Activated CD4-positive, alpha-beta T cell treated with anti-CD3 and anti-CD28 coated beads, Interleukin-2, amount 10 ng/mL, durations not matched to agents 7 days and 5 days (primary cell): Measurements from ENCODE around the gene REPIN1. TPM values are rescaled to one million over a fixed set of nuclear protein-coding genes. Genes with fewer than 3 reads are reported as not detected.
"Not testable (repeated sequence)": the region's sequence is repeated elsewhere in the genome, so short reads cannot be mapped to it uniquely, and the experiment has no call there.

Source experiments
- CTCF ChIA-PET: fragments of 350-600 bp; sonication (Branson Sonifier 250); formaldehyde crosslinking; loops from one replicate; lab custom pipeline; 2021; ENCODE audit warnings: antibody characterized with exemption; lab: Charles Lee
- POLR2A ChIA-PET: fragments of 350-600 bp; sonication (Branson Sonifier 250); formaldehyde crosslinking; loops from one replicate; lab custom pipeline; 2021; ENCODE audit warnings: antibody characterized with exemption; lab: Charles Lee
- DNase-seq: peaks from one replicate; pipeline ENCODE4 v3.0.0-alpha.2; 2020
- H3K27ac Mint-ChIP-seq: one replicate; pipeline ENCODE4 v1.8.0; 2021; ENCODE audit warnings: mild to moderate bottlenecking, moderate library complexity, mixed read lengths
- H3K27me3 Mint-ChIP-seq: one replicate; pipeline ENCODE4 v1.8.0; 2021; ENCODE audit warnings: mixed read lengths
- H3K36me3 Mint-ChIP-seq: one replicate; pipeline ENCODE4 v1.8.0; 2021; ENCODE audit warnings: low read depth, mixed read lengths
- H3K4me1 Mint-ChIP-seq: one replicate; pipeline ENCODE4 v1.8.0; 2021; ENCODE audit warnings: mixed read lengths
- H3K4me3 Mint-ChIP-seq: one replicate; pipeline ENCODE4 v1.8.0; 2021; ENCODE audit warnings: mild to moderate bottlenecking, moderate library complexity, mixed read lengths
- H3K9me3 Mint-ChIP-seq: one replicate; pipeline ENCODE4 v1.8.0; 2021; ENCODE audit warnings: mixed read lengths
- total RNA-seq, 2 experiments: library from RNA; stranded (reverse); gene quantifications; one replicate each; pipeline ENCODE4 v1.2.3, GENCODE V29; 2021

Gene REPIN1
- total RNA-seq, 2 experiments from 2014 or later: 45.1 to 54.6 TPM

DNA sequence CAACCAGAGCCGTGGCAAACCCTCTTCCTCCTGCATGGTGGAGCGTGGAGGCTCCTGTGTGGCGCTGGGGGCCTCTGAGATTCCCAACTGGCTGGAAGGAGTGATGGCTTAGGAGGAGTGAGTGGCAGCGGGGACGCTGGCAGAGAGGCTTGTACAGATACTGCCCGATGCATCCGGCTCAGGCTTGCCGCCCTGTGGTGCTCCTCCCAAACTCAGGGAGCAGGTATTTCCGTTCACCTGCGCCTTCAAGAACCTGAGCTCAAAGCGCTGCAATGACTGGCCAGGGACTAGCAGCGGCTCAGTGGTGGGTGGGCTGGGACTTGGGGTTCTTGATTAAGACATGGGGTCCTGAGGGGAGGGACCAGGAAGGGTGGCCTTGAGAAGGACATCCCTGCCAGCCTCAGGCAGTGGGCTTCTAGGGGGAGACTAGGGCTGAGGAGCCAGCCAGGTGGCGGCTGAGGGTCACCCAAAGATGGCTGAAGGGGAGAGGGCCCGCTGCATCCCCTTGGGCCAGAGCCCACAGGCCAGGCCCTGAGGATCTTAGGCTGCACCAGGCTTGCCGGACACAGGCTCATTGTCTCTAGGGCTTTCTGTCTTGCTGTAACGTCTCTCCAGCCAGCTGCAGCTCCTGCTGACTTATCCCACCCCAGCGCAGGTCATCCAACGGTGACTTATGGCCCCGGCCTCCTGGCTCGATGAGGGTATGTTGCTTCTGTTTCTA is 13.7 kb downstream of the REPIN1 start:
- Mint-ChIP-seq H3K4me3 (no peak overlapping the region), H3K27ac (peak overlapping the region; percentile 31), H3K36me3 (no peaks in the 10 kb centered on the region), H3K4me1 (peaks cover 34% of the 10 kb centered on the region), H3K9me3 (no peaks in the 10 kb centered on the region), H3K27me3 (no peaks in the 10 kb centered on the region)
- ChIA-PET CTCF (no interaction called here), POLR2A (no interaction called here)
- DNase-seq: no peak

DNA sequence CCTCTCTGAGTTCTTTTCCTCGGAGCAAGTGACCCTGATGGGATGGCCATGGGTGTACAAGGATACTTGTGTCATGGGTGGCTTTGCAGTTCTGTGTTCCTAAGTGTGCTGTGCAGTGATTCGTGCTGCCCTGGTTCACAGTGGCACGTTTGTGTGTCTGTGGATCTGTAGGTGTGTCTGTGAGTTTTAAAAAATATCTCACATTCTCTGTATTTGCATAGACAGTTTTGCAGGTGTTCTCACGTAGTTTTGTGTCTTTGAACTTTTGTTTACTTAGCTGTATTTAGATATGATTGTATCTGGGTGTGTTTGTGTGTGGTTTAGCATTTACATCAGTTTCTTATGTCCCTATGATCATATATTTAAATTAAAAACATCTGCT is 14.2 kb downstream of the REPIN1 start:
- CTCF ChIA-PET: interaction anchor here (1.5 kb wide), 1 partner anchor 19 kb away, joined by 3 read pairs; no protein-coding TSS in a partner anchor
- no peaks in the 10 kb centered on the region for H3K9me3 Mint-ChIP-seq
- H3K4me1 Mint-ChIP-seq: peaks cover 28% of the 10 kb centered on the region
- POLR2A ChIA-PET: no interaction called here
- H3K4me3 Mint-ChIP-seq: no peak overlapping the region
- DNase-seq: no peak
- H3K36me3 Mint-ChIP-seq: no peaks in the 10 kb centered on the region
- no peaks in the 10 kb centered on the region for H3K27me3 Mint-ChIP-seq
- H3K27ac Mint-ChIP-seq: no peak overlapping the region

GRCh38 chr7:150383710-150384397 is 15.2 kb downstream of the REPIN1 start:
- ChIA-PET CTCF (interaction anchor here (0.6 to 1.7 kb wide), 4 partner anchors 18 to 30 kb away, joined by 3 to 5 read pairs (median 3); no protein-coding TSS in a partner anchor), POLR2A (no interaction called here)
- no peaks in the 10 kb centered on the region for H3K36me3 Mint-ChIP-seq
- no peak overlapping the region for H3K27ac Mint-ChIP-seq
- H3K4me1 Mint-ChIP-seq: peaks cover 21% of the 10 kb centered on the region
- no peak for DNase-seq
- no peak overlapping the region for H3K4me3 Mint-ChIP-seq
- no peaks in the 10 kb centered on the region for H3K9me3 Mint-ChIP-seq
- H3K27me3 Mint-ChIP-seq: no peaks in the 10 kb centered on the region

GRCh38 chr7:150384406-150385301 is 16.0 kb downstream of the REPIN1 start:
- Mint-ChIP-seq H3K27ac (no peak overlapping the region), H3K36me3 (no peaks in the 10 kb centered on the region), H3K4me3 (no peak overlapping the region), H3K9me3 (no peaks in the 10 kb centered on the region), H3K27me3 (no peaks in the 10 kb centered on the region), H3K4me1 (peaks cover 20% of the 10 kb centered on the region)
- DNase-seq: no peak
- ChIA-PET CTCF (interaction anchor here (0.9 to 1.7 kb wide), 5 partner anchors 13 to 22 kb away, joined by 3 to 7 read pairs (median 3); no protein-coding TSS in a partner anchor), POLR2A (no interaction called here)

- no peaks in the 10 kb centered on the region for H3K36me3 Mint-ChIP-seq
- ChIA-PET CTCF (interaction anchor here (1.3 to 1.6 kb wide), 2 partner anchors 14 to 17 kb away, joined by 3 to 7 read pairs; no protein-coding TSS in a partner anchor), POLR2A (no interaction called here)
- H3K9me3 Mint-ChIP-seq: no peaks in the 10 kb centered on the region
- peaks cover 13% of the 10 kb centered on the region for H3K4me1 Mint-ChIP-seq
- no peak for DNase-seq
- no peak overlapping the region for H3K27ac Mint-ChIP-seq
- H3K4me3 Mint-ChIP-seq: no peak overlapping the region
- H3K27me3 Mint-ChIP-seq: no peaks in the 10 kb centered on the region
These were observed 16.7 kb downstream of the REPIN1 start for GRCh38 chr7:150385302-150385723.

DNA sequence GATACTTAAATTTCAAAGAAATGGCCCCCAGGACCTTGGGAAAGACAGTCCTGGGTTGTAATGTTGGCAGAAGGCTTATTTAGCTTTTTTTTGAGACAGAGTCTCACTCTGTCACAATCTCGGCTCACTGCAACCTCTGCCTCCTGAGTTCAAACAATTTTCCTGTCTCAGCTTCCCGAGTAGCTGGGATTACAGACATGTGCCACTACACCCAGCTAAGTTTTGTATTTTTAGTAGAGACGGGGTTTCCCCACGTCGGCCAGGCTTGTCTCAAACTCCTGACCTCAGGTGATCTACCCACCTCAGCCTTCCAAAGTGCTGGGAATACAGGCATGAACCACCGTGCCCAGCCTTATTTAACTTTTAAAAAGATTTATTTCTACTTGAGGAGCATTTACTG is 17.3 kb downstream of the REPIN1 start:
- POLR2A ChIA-PET: not testable (repeated sequence)

GRCh38 chr7:150388306-150388705 is 19.7 kb downstream of the REPIN1 start:
- Mint-ChIP-seq H3K4me1 (no peaks in the 10 kb centered on the region), H3K36me3 (no peaks in the 10 kb centered on the region), H3K27ac (no peak overlapping the region), H3K4me3 (no peak overlapping the region), H3K9me3 (no peaks in the 10 kb centered on the region), H3K27me3 (no peaks in the 10 kb centered on the region)
- DNase-seq: no peak
- CTCF ChIA-PET: no interaction called here
- POLR2A ChIA-PET: no interaction called here

More for the DNA sequence above, 17.3 kb downstream of the REPIN1 start:
- H3K4me1 Mint-ChIP-seq, H3K4me3 Mint-ChIP-seq, H3K9me3 Mint-ChIP-seq, H3K36me3 Mint-ChIP-seq, H3K27ac Mint-ChIP-seq, H3K27me3 Mint-ChIP-seq, DNase-seq: not testable (repeated sequence)
- CTCF ChIA-PET: interaction anchor here (0.9 to 1.6 kb wide), 6 partner anchors 15 to 53 kb away, joined by 3 to 7 read pairs (median 3); no protein-coding TSS in a partner anchor

- CTCF ChIA-PET: interaction anchor here (1.0 kb wide), 1 partner anchor 63 kb away, joined by 3 read pairs; no protein-coding TSS in a partner anchor
These were observed 20.3 kb downstream of the REPIN1 start for GRCh38 chr7:150388709-150389531.

GRCh38 chr7:150389532-150389816 is 20.9 kb downstream of the REPIN1 start:
- Mint-ChIP-seq H3K4me1 (no peaks in the 10 kb centered on the region), H3K9me3 (no peaks in the 10 kb centered on the region), H3K27ac (no peak overlapping the region), H3K36me3 (no peaks in the 10 kb centered on the region), H3K4me3 (no peak overlapping the region), H3K27me3 (no peaks in the 10 kb centered on the region)
- CTCF ChIA-PET: interaction anchor here (1.0 kb wide), 1 partner anchor 63 kb away, joined by 3 read pairs; no protein-coding TSS in a partner anchor
- no peak for DNase-seq
- POLR2A ChIA-PET: no interaction called here

More at GRCh38 chr7:150388709-150389531, 20.3 kb downstream of the REPIN1 start:
- no peaks in the 10 kb centered on the region for H3K27me3 Mint-ChIP-seq
- H3K27ac Mint-ChIP-seq: no peak overlapping the region
- POLR2A ChIA-PET: no interaction called here
- no peaks in the 10 kb centered on the region for H3K9me3 Mint-ChIP-seq
- no peaks in the 10 kb centered on the region for H3K4me1 Mint-ChIP-seq
- DNase-seq: no peak
- no peak overlapping the region for H3K4me3 Mint-ChIP-seq
- H3K36me3 Mint-ChIP-seq: no peaks in the 10 kb centered on the region

- Mint-ChIP-seq H3K36me3 (no peaks in the 10 kb centered on the region), H3K27me3 (no peaks in the 10 kb centered on the region), H3K27ac (no peak overlapping the region), H3K4me1 (no peaks in the 10 kb centered on the region), H3K9me3 (no peaks in the 10 kb centered on the region), H3K4me3 (no peak overlapping the region)
- POLR2A ChIA-PET: no interaction called here
- CTCF ChIA-PET: interaction anchor here (1.0 kb wide), 1 partner anchor 64 kb away, joined by 3 read pairs; no protein-coding TSS in a partner anchor
- DNase-seq: no peak
These were observed 21.6 kb downstream of the REPIN1 start for GRCh38 chr7:150390205-150390604.

GRCh38 chr7:150393325-150393724 is 24.7 kb downstream of the REPIN1 start:
- DNase-seq: no peak
- no peaks in the 10 kb centered on the region for H3K36me3 Mint-ChIP-seq
- H3K9me3 Mint-ChIP-seq: no peaks in the 10 kb centered on the region
- no peak overlapping the region for H3K27ac Mint-ChIP-seq
- no peaks in the 10 kb centered on the region for H3K4me1 Mint-ChIP-seq
- H3K4me3 Mint-ChIP-seq: no peak overlapping the region
- POLR2A ChIA-PET: no interaction called here
- CTCF ChIA-PET: interaction anchor here (1.2 to 1.6 kb wide), 2 partner anchors 11 to 56 kb away, joined by 3 to 6 read pairs; no protein-coding TSS in a partner anchor
- H3K27me3 Mint-ChIP-seq: no peaks in the 10 kb centered on the region

GRCh38 chr7:150396426-150396825 is 27.8 kb downstream of the REPIN1 start:
- no peak for DNase-seq
- no peak overlapping the region for H3K4me3 Mint-ChIP-seq
- ChIA-PET CTCF (interaction anchor here (0.6 kb wide), 1 partner anchor 23 kb away, joined by 3 read pairs; no protein-coding TSS in a partner anchor), POLR2A (no interaction called here)
- no peaks in the 10 kb centered on the region for H3K9me3 Mint-ChIP-seq
- H3K27me3 Mint-ChIP-seq: no peaks in the 10 kb centered on the region
- H3K36me3 Mint-ChIP-seq: no peaks in the 10 kb centered on the region
- H3K4me1 Mint-ChIP-seq: no peaks in the 10 kb centered on the region
- H3K27ac Mint-ChIP-seq: no peak overlapping the region
